Cardiac fibroblast (primary cell): ENCODE measurements around the gene SPAG16.

Source experiments
- DNase-seq, 2 donors: peaks; one replicate each; pipeline versions ENCODE4 v3.0.0 to v3.0.0-alpha.2; 2010; ENCODE audit warnings: low read depth in 2 of 2
- H3K4me3 ChIP-seq, 2 donors: replicated peaks in 1 of 2; 1 replicate in 1 of 2; 2 replicates in 1 of 2; pipeline ENCODE4 v1.5.1; 2011; ENCODE audit warnings: low read depth in 2 of 2, low read length in 2 of 2, mild to moderate bottlenecking in 2 of 2, moderate library complexity in 1 of 2
- TF ChIP-seq, protein P1 (sequence below): IDR thresholded peaks from one replicate; pipeline ENCODE4 v1.5.1; 2011; ENCODE audit warnings: low read depth, mild to moderate bottlenecking, low read length, inconsistent platforms

The SPAG16 gene

DNA sequence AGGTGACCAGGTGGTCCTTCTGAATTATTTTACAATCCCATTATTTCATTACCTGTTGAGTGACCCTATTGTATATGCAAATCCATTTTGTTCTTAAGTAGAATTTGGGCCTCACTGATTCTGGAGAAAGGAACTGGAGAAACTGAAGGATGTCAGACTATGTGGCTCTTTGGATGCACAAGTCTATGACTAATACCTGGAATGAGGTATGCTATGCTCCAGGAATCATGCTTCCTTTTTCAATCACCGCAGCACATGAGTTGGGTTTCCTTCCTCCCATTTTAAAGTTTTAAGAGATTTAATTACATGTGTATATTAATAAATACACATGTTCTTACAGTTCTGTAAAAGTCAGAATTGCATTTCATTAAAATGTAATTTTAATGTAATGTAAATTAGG, 872.7 kb downstream of the SPAG16 start:
- TF ChIP-seq, protein P1, sequence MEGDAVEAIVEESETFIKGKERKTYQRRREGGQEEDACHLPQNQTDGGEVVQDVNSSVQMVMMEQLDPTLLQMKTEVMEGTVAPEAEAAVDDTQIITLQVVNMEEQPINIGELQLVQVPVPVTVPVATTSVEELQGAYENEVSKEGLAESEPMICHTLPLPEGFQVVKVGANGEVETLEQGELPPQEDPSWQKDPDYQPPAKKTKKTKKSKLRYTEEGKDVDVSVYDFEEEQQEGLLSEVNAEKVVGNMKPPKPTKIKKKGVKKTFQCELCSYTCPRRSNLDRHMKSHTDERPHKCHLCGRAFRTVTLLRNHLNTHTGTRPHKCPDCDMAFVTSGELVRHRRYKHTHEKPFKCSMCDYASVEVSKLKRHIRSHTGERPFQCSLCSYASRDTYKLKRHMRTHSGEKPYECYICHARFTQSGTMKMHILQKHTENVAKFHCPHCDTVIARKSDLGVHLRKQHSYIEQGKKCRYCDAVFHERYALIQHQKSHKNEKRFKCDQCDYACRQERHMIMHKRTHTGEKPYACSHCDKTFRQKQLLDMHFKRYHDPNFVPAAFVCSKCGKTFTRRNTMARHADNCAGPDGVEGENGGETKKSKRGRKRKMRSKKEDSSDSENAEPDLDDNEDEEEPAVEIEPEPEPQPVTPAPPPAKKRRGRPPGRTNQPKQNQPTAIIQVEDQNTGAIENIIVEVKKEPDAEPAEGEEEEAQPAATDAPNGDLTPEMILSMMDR = no peak
- DNase-seq = no peak
- no peak overlapping the region for H3K4me3 ChIP-seq

DNA sequence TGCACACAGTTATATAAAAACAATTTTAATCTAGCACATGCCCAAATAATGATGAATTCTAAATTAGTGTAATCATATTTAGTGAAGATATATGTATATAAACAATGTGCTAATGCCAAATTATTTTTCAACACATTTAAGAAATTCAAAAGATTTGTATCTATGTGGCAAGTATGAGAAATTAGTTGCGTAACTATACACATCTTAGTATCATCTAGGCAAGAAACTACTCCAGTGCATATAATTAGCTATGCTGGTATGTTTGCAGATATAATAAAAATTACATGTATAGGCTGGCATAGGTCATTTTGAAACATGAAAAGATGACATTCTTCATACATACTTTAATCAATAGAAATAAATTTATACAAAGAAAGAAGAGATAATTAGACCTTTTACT, 874.6 kb downstream of the SPAG16 start:
- TF ChIP-seq, protein P1 = no peak
- H3K4me3 ChIP-seq = no peak overlapping the region
- DNase-seq = no peak

DNA sequence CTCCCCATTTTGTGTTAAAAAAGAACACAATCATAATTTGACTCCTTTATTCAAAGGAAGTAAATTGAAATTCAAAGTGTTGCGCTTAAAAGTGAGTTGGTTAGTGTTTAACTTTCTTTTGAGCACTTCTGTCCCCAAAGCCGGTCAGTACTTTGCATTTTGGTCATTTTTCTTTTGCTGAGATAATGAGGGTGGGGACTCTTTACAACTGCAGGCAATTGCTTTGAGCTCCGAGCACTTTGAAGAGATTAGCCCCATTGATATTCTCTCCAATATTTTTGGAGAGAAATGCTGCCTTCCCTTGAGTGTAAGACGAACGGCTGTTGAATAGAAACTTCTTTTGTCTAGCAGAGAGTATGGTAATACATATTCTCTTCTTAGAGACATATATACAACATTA, 885.0 kb downstream of the SPAG16 start:
- H3K4me3 ChIP-seq = no peak overlapping the region
- DNase-seq = no peak
- TF ChIP-seq, protein P1 = no peak

DNA sequence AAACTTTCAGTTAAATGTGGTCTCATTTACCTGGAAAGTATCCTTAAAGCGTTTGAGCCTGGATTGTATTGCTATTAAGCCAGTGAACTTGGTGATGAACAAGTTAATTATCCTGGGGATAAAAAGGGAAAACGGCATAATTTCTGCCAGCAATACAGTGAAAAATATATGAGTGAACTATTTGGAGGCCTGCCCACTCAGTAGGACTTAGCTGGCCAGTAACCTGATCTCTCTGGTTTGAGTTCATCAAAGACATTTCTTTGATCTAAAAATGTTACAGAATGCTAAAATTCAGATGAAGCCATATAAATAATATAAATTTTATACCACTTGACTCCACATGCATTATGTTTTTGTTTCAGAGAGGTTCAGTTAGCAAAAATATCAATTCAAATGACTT, 885.5 kb downstream of the SPAG16 start:
- H3K4me3 ChIP-seq = no peak overlapping the region
- TF ChIP-seq, protein P1 = no peak
- no peak for DNase-seq

DNA sequence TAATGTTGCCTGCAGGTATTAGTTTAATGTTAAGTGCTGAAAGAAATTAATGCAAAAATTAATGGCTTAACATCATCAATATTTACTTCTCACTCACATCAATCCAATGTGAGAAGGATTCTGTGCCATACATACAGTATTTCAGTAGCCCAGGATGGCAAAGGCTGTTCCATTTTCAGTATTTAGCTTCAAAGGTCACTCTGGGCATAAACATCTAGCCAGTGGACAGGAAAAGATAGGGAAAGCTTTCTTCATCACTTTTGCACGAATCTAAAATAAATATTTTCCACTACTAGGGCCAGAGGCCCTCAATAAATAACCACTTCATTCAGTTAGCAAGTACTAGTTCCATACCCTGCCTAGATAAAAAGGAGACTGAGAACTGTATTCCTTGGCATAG, 890.3 kb downstream of the SPAG16 start:
- TF ChIP-seq, protein P1 = no peak
- no peak for DNase-seq
- no peak overlapping the region for H3K4me3 ChIP-seq

DNA sequence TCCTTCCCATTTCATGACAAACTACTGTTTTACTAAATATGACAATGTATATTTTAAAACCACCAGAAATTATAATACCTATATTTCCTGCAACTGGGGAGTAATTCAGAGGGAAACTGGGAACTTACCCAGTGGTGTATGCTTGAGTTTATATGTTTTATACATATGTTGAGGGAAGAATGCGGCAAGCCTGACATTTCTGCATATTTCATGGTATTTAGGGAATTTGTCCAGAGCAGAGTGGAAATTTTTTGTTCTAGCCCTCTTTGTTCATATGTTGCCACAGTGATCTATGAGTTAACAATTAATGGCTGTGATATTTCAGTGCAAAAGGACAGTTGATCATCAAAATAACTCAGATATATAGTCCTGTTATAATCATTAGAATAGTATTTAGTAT, 895.8 kb downstream of the SPAG16 start:
- H3K4me3 ChIP-seq = no peak overlapping the region
- no peak for DNase-seq
- TF ChIP-seq, protein P1 = no peak

DNA sequence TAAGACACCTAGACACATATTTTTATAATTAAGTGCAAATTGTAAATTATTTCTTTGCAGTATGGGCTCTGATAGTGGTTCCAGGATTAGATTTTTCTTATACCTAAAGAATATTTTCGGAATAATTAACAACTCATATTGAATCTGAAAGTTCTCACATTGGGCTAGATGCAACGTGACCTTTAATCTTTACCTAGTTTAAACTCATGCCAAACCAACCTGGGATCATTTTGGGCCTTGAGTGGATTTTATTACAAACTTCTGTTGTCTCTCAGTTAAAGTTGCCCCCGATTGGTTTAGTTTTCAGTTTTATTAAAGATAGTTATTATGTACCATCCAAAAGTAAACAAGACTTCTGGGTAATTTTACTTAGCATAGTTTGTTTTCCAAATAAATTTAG, 896.4 kb downstream of the SPAG16 start:
- TF ChIP-seq, protein P1 = no peak
- DNase-seq = no peak
- H3K4me3 ChIP-seq = no peak overlapping the region
